Suprapubic skin (tissue), 4 donors: ENCODE results near the gene TCF23.

Source experiments
- EP300 ChIP-seq: sonication (generic); formaldehyde crosslinking; IDR thresholded peaks from one replicate; pipeline ENCODE4 v1.6.1; 2017; ENCODE audit warnings: antibody characterized with exemption
- POLR2A ChIP-seq, 2 donors: fragments of 450-650 bp; IDR thresholded peaks; one replicate each; pipeline ENCODE4 v1.6.1; 2017; ENCODE audit warnings: antibody characterized with exemption in 2 of 2, mild to moderate bottlenecking in 2 of 2, moderate library complexity in 2 of 2
- POLR2AphosphoS5 ChIP-seq, 3 donors: sonication (generic); formaldehyde crosslinking; IDR thresholded peaks; one replicate each; pipeline ENCODE4 v1.6.1; 2017; ENCODE audit warnings: antibody characterized with exemption in 3 of 3
- TF ChIP-seq, protein P1 (sequence below), 2 donors: fragments of 200-600 bp in 1 of 2; fragments of 450-650 bp in 1 of 2; sonication (generic) in 1 of 2; IDR thresholded peaks; one replicate each; pipeline ENCODE4 v1.5.1; 2016 to 2019; ENCODE audit warnings: antibody characterized with exemption in 2 of 2, mild to moderate bottlenecking in 1 of 2, moderate library complexity in 1 of 2

DNA sequence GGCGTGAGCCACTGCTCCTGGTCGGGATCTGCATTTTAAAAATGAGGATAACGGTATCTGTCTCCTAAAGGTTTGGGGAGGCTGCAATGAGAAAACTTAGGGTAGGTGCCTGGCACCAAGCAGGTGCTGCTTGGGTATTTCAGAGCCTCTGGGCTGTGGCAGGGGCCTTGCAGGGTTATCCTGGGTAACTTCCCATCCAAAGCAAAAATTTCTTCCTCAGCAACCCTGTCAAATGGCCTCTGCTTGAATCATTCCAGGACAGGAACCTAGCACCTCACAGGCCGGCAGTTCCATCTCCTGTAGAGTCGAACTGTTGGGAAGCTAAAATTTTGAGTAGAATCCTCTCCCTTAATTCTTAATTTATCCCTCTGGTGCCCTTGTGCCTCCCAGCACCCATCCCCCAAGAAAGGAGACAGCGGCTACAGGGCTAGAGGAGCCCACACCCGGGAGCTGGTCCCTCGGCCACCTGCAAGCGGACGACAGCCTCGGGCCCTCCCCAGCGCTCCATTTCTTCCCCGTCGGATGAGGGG, 30.7 kb upstream of the TCF23 start:
- TF ChIP-seq, protein P1, sequence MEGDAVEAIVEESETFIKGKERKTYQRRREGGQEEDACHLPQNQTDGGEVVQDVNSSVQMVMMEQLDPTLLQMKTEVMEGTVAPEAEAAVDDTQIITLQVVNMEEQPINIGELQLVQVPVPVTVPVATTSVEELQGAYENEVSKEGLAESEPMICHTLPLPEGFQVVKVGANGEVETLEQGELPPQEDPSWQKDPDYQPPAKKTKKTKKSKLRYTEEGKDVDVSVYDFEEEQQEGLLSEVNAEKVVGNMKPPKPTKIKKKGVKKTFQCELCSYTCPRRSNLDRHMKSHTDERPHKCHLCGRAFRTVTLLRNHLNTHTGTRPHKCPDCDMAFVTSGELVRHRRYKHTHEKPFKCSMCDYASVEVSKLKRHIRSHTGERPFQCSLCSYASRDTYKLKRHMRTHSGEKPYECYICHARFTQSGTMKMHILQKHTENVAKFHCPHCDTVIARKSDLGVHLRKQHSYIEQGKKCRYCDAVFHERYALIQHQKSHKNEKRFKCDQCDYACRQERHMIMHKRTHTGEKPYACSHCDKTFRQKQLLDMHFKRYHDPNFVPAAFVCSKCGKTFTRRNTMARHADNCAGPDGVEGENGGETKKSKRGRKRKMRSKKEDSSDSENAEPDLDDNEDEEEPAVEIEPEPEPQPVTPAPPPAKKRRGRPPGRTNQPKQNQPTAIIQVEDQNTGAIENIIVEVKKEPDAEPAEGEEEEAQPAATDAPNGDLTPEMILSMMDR (IDR thresholded peaks at IDR 0.05), result no peak
- no peak for TF ChIP-seq POLR2A (IDR thresholded peaks at IDR 0.05)
- no peak for TF ChIP-seq EP300
- no peak for TF ChIP-seq POLR2AphosphoS5 (IDR thresholded peaks at IDR 0.05)
